NCI-H1092 treated with DMSO at 0.1 percent for 48 hours (cell line): ENCODE data around the gene ST14.
"Not testable (repeated sequence)": the region's sequence is repeated elsewhere in the genome, so short reads cannot be mapped to it uniquely, and the experiment has no call there.

Experiments used
- DNase-seq: peaks from one replicate; lab custom pipeline; 2025; lab: John Stamatoyannopoulos, UW

The ST14 gene

DNA sequence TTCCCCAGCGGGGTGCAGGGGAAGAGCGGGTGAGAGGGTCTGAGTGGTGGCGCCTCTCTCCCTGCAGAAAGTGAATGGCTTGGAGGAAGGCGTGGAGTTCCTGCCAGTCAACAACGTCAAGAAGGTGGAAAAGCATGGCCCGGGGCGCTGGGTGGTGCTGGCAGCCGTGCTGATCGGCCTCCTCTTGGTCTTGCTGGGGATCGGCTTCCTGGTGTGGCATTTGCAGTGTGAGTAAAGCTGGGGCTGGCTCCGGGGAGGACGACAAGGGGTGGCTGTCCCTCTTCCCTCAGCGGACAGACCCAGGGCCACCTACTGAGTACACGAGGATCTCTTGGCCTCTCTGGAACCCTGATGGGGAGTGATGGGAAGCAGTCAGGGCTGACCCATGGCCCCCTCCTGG, 28.5 kb downstream of the ST14 start:
- DNase-seq: no peak

DNA sequence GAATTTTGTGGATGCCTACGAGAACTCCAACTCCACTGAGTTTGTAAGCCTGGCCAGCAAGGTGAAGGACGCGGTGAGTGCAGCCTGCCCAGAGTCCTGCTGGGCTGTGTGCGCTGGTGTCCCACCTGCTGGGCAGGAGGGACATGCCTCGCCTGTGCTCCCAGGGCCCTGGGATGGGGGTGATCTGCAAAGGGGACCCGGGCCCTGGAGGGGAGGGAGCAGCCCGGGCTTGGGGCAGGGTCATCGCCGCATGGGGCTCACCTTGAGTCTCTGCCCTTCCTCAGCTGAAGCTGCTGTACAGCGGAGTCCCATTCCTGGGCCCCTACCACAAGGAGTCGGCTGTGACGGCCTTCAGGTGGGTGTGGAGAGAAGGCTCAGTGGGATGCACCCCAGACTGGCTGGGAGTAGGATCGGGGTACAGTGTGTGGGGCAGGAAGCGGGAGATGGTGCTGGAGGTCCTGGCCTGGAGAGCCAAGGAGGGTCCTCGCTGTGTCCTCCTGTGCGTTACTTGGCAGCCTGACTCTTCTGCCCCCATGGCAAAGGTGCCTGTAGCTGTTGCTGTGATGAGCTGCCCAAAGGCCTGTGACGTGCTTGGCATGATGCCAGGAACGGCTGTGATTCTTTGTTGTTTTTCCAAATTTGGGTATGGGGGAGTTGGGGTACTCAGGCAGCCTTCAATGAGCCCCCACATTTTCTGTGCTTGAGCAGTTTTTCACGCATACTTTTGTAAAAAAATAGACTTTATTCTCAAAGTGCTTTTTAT, 29.2 kb downstream of the ST14 start:
- DNase-seq: peak; percentile 47

DNA sequence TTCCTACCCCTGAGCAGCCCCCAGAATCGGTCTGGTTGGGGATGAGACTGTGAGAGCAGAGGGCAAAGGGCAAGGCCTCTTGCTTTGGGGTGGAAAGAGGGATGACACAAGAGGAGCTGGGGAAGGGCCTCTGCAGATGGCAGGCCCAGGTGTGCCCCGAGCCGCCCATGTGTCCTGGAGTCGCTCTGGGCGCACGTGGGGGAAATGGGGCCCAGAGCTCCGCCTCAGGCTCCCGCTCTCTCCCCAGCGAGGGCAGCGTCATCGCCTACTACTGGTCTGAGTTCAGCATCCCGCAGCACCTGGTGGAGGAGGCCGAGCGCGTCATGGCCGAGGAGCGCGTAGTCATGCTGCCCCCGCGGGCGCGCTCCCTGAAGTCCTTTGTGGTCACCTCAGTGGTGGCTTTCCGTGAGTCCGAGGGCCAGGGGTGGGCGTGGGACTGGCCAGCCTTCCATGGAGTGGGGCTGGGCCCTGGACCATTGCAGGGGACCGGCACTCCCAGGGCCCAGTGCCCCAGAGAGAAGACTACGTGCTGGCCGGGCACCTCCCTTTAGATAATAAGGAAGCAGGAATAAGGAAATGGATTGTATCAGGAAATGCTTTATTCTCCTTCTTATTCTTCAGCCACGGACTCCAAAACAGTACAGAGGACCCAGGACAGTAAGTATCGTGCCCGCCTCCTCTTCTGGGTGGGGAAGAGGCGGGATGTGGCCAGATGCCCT, 30.1 kb downstream of the ST14 start:
- DNase-seq: no peak

DNA sequence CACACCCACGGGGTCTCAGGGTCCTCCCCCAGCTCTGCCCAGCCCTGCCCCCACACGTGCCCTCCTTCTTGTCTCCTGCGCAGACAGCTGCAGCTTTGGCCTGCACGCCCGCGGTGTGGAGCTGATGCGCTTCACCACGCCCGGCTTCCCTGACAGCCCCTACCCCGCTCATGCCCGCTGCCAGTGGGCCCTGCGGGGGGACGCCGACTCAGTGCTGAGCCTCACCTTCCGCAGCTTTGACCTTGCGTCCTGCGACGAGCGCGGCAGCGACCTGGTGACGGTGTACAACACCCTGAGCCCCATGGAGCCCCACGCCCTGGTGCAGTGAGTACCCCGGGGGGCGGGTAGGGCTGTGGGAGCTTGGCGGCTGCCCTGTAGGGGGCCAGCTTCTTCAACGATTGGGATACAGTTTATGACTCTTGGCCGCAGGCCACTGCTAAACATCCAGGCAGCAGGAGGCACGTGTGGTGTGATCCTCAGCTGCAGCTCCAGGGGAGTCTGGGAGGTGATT, 30.8 kb downstream of the ST14 start:
- peak; percentile 90 for DNase-seq

DNA sequence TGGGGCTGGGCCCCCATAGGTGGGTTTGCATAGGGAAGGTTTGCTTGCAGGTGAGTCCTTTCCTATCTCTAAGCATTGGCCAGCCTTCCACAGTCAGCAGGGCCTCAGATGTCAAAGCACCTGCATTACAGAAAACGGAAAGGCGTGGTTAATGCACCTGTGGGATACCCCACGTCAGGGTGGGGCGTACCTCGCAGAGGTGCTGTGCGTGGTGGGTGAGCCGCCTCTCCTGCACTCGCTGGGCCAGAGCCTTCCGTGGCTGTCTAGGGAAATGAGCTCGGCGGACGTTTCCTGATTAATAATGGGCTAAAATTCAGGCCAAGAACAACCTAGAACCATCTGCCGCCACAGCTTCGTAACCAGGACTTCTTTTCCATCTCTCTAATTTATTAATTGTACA, 32.3 kb downstream of the ST14 start:
- DNase-seq: no peak

DNA sequence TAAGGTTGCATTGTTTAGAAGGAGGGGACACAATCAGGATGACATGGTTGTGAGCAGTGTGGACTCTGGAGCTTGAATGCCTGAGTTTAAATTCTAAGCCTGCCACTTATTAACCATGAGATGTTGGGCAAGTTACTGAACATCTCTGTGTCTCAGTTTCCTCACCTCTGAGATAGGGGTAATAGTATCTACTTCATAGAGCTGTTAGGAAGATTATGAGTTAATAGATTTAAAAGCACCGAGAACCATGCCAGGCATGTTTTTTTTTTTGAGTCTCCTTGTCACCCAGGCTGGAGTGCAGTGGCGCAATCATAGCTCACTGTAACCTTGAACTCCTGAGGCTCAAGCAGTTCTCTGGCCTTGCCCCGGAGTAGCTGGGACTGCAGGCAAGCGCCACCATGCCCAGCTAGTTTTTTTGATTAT, 33.3 kb downstream of the ST14 start:
- no peak for DNase-seq

DNA sequence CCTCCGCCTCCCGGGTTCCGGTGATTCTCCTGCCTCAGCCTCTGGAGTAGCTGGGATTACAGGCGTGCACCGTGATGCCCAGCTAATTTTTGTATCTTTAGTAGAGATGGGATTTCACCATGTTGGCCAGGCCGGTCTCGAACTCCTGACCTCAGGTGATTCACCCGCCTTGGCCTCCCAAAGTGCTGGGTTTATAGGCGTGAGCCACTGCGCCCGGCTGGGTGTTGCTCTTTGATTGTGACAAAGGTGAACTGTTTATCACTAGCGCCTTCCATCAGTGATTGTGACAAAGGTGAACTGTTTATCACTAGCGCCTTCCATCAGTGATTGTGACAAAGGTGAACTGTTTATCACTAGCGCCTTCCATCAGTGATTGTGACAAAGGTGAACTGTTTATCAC, 34.0 kb downstream of the ST14 start:
- DNase-seq: not testable (repeated sequence)

DNA sequence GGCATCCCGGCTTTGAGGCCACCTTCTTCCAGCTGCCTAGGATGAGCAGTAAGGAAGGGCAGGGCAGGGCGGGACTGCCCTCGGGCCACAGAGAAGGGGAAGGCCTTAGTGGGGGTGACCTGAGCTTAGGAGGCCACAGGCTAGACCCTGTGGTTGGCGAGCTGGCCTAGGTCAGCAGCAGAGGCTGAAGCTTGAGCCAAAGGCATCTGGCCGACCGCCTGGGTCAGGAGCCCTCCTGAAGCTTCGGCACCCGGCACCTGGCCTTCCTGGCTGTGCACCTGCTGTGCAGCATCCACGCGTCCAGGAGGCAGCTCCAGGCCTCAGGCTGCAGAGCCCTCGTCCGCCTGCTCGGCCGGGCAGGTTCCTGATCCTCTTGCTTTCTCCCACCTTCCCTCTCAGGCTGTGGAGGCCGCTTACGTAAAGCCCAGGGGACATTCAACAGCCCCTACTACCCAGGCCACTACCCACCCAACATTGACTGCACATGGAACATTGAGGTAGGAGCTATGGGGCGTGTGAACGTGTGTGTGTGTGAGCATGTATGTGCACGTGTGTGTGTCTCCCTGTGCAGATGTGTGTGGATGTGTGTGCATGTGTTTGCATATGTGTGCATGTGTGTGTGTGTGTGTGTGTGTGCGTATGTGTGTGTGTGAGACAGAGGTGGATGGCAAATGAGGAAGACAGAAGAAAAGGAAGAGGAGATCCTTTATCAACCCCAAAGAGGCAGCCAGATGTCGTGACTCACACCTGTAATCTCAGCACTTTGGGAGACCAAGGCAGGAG, 34.9 kb downstream of the ST14 start:
- no peak for DNase-seq

DNA sequence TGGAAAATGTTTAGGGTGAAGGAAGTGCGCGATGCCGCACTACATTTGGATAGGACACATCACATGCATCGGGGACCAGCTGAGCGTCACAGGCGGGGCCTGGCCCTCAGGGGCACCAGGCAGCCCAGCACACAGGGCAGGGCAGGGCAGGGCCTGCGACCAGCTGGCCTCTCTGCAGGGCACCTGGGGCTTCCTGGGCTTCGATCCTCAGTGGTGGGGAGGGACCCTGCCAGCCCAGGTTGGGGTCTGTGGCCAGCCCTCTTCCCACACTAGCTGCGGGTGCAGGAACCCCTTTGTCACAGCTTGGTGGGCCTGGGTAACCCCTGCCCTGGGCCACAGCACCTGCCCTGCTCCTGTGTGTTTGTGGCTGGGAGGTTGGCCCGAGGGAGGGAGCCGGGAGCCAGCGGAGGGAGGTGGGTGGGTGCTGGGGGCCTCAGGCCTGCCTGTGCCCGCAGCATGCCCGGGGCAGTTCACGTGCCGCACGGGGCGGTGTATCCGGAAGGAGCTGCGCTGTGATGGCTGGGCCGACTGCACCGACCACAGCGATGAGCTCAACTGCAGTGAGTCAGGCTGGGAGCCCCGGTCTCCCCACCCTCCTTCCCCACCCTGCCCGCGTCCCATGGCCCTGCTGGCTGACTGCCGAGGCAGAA, 37.9 kb downstream of the ST14 start:
- DNase-seq: no peak

DNA sequence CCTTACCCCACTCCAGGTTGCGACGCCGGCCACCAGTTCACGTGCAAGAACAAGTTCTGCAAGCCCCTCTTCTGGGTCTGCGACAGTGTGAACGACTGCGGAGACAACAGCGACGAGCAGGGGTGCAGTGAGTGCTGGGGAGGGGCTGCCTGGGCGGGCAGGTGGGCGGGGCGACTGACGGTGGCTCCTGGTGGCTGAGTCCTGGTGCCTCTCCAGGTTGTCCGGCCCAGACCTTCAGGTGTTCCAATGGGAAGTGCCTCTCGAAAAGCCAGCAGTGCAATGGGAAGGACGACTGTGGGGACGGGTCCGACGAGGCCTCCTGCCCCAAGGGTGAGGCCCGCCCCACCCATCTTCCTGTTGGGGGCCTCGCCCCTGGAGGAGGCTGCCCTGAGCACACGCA, 38.7 kb downstream of the ST14 start:
- no peak for DNase-seq

DNA sequence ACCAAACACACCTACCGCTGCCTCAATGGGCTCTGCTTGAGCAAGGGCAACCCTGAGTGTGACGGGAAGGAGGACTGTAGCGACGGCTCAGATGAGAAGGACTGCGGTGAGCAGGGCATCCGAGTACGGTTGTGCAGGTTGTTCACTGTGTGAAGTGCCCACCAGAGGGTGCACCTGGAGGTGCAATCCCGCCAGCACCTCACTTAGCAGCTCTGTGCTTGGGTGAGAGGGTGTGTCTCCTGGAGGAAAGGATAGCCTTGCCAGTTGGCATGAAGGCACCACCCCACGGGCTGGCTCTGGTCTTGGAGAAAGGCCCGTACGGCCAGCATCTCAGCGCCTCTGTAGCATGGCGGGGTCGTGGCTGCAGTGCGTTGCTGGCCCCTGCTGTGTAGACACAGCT, 39.4 kb downstream of the ST14 start:
- DNase-seq: no peak

DNA sequence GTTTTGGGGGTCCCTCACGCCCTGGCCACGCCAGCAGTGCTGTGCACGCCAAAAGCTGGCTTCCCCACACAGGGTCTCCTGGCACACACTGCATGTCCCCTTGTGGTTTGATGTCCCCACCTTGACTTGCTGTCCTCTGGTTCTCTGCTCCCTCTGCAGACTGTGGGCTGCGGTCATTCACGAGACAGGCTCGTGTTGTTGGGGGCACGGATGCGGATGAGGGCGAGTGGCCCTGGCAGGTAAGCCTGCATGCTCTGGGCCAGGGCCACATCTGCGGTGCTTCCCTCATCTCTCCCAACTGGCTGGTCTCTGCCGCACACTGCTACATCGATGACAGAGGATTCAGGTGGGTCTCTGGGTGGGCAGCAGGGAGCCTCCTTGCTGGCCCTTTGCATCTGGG, 40.2 kb downstream of the ST14 start:
- no peak for DNase-seq

DNA sequence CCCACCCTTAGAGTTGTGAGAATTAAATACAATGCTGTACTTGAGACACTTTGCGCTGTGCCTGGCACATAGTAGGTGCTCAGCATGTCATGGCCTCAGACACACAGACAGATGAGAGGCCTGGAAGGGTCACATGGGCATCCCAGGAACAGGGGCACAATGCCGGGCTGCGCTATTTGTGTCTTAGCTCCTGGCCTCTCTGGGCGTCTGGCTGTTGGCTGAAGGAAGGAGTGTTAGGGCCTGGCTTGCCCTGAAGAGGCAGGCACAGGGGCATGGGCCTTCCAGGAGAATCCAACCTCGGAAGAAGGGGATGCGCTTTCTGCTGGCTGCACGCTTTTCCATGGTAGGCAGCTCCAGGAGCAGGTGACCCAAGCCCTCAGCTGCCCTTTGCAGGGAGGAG, 41.4 kb downstream of the ST14 start:
- DNase-seq: no peak

DNA sequence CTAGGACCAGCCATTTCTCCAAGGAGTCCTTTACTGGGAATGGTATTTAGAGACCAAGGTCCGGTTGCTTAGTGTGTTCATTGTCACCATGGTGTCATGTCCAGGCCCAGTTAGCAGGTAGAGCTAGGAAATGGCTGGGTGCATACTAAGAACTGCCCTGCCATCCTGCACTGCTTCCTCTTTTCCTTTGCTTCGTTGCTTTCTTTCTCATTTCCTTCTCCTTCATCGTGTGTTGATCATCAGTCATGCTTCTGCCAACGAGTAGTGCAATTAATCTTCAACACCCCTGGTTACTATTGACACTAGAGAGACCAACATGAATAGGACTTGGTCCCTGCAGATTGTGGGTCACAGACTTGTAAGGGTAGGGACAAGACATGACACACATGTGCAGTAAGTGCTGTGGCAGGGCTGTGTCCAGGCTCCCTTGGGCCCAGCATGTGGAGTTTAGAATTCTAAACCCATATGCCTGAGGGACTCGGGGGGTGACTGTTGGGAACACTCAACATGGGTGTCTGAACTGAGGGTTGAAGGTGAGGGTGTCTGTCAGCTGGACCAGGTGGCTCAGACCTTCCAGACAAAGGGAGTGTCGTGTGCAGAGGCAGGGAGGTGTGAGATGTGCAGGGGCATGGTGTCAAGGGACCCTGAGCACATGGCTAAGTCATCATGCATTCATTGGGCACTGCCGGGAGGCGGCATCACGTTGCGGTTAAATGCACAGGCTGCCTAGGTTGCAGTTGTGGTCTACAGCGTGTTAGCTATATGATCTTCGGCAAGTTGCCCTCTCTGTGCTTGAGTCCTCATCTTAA, 42.6 kb downstream of the ST14 start:
- no peak for DNase-seq

DNA sequence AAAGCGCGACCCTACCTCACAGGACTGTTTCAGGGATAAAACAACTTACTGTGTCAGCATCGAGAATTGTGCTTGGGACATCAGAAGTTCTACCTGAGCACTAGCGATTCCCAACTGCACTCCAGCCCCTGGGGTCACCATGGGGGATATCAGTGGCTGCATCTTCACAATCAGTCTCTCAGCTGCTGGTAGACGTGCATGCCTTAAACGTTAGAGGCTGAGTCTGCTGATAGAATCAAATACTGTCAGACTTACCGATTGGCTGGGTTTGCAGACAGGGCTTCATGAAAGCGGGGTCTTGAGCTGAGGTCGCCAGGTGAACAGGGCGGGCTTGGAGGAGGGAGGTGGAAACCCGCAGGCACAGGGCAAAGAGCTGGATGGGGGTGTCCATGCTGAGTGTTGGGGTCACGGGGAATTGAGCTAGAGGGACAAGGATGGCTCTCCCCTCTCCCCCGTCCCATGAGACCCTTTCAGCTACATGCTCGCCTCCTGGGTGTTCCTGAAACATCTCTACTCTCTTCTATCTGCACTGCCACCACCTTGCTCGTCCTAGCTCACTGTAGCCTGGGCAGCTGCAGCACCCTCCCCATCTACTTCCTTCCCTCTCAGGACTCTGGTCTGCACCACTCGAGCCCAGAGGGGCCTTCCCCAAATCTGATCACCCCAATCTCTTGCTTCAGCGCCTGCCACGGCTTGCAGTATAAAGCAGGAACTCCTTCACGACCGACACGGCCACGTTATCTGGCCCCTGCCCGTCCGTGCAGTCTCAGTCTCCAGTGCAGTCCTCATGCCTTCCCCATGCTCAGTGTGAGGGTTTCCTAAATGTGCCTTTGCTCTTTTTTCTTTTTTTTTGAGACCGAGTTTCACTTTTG, 43.5 kb downstream of the ST14 start:
- no peak for DNase-seq

DNA sequence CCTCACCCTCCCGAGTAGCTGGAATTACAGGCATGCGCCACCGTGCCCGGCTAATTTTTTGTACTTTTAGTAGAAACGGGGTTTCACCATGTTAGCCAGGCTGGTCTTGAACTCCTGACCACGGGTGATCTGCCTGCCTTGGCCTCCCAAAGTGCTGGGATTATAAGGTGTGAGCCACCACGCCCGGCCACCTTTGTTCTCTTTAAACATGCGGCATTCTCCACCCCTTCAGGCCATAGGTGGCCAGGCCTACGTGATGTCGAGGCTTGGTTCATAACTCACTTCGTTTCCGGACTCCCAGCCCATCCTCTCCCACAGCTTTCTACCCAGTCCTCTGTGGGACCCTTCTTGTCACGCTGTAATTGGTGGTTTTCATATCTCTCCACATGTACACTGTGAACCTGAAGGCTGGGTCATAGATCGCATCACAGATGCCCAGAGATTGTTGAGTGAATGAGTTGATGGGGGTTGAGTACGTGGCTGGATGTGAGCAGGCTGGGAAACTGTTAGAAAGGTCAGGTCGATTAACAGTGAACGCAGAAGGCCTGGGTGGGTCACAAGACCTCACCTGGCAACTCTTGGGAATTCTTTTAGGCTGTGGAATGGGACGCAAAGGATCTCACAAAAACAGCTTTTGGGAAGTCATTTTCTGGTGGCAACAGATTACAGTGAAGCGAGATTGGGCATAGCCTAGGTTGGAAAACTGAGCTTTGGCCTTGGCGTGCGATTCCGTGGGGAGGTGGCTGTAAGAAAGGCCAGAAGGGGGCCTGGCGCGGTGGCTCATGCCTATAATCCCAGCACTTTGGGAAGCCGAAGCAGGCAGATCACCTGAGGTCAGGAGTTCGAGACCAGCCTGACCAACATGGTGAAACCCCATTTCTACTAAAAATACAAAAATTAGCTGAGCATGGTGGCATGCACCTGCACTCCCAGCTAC, 44.5 kb downstream of the ST14 start:
- no peak for DNase-seq

DNA sequence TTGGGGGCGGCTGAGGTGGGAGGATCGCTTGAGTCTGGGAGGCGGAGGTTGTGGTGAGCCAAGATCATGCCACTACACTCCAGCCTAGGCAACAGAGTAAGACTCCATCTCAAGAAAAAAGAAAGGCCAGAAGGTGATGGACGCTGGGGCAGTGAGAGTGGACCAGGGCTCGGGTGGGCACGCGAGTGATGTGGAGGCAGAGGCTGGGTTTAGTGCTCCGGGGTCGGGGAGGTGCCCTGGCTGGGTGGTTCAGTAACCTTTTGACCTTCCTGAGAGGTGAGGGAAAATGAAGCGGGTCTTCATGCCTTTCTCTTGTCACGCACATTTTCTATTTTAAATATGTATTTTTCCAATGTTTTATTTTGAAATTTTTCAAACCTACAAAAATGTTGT, 45.1 kb downstream of the ST14 start:
- no peak for DNase-seq

DNA sequence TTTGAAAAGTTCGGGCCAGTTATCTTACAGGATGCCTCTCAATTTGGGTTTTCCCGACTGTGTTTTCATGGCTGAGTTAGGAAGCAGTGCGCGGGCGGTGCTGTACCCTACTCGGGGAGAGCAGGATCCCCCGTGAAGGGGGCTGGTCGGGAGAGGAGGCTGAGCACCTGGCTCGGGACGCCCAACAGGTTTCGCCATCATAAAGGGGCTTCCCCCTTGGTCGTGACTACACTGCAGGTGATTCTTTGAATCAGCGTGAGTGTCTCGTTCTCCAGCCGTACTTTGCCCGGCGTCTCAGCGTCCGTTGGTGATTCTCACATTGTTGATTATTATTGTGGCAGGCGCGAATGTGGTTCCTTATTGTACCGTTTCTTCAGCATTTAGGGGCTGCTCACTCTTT, 46.6 kb downstream of the ST14 start:
- no peak for DNase-seq
